ENCODE measurements around the gene PRPF38A.

The PRPF38A gene

GRCh38 chr1:52435211-52435610 lies 30.8 kb downstream of the PRPF38A start:
- Histone ChIP-seq H3F3A (ENCODE audit: control insufficient read depth, insufficient read depth) (no peaks in the 10 kb centered on the region), H3K4me1 (ENCODE audit: control insufficient read depth, low read length) (no peaks in the 10 kb centered on the region), H3K36me3 (ENCODE audit: control insufficient read depth, low read length) (peaks cover 58% of the 10 kb centered on the region), H3K4me3 (ENCODE audit: low read length) (no peak overlapping the region), H3K9me3 (ENCODE audit: control insufficient read depth, insufficient read depth, low read length) (no peaks in the 10 kb centered on the region), H3K79me2 (ENCODE audit: control insufficient read depth, low read length) (no peaks in the 10 kb centered on the region), H3K27ac (ENCODE audit: low read depth, low read length) (no peak overlapping the region), H3K9me2 (replicated peaks; ENCODE audit: control insufficient read depth, low read length) (no peaks in the 10 kb centered on the region), H3K27me3 (ENCODE audit: control insufficient read depth, low read length) (no peaks in the 10 kb centered on the region), H3K4me2 (ENCODE audit: low read length) (no peak overlapping the region), H4K20me1 (ENCODE audit: control insufficient read depth, insufficient read depth, low read depth, low read length) (no peaks in the 10 kb centered on the region)
- TF ChIP-seq EZH2phosphoT487 (IDR thresholded peaks at IDR 0.05; ENCODE audit: borderline replicate concordance, low read length) (no peak), CTCF (IDR thresholded peaks at IDR 0.05; ENCODE audit: low read depth, low read length, poor library complexity, severe bottlenecking) (no peak)

DNA sequence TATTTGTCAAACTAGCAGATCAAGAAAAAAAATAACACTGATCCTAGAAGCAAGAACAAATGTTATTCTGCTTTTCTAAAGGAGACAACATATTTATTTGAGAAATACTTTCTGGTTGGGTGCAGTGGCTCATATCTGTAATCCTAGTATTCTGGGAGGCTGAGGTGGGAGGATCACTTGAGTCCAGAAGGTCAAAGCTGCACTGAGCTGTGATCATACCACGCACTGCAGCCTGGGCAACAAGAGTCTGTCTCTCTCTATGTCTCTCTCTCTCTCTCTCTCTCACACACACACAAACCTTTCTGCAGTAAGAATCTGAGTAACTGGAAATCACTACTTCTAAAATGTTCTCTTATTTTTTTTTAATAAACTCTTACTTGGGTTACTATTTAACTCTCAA lies 31.2 kb downstream of the PRPF38A start:
- no peaks in the 10 kb centered on the region for H3K4me1 ChIP-seq (ENCODE audit: control insufficient read depth, low read length)
- TF ChIP-seq CTCF (IDR thresholded peaks at IDR 0.05; ENCODE audit: low read depth, low read length, poor library complexity, severe bottlenecking) (no peak), EZH2phosphoT487 (IDR thresholded peaks at IDR 0.05; ENCODE audit: borderline replicate concordance, low read length) (no peak)
- no peak overlapping the region for H3K4me3 ChIP-seq (ENCODE audit: low read length)
- H3K36me3 ChIP-seq (ENCODE audit: control insufficient read depth, low read length): peaks cover 57% of the 10 kb centered on the region
- no peak overlapping the region for H3K4me2 ChIP-seq (ENCODE audit: low read length)
- no peaks in the 10 kb centered on the region for H3K9me3 ChIP-seq (ENCODE audit: control insufficient read depth, insufficient read depth, low read length)
- no peaks in the 10 kb centered on the region for H3F3A ChIP-seq (ENCODE audit: control insufficient read depth, insufficient read depth)
- H4K20me1 ChIP-seq (ENCODE audit: control insufficient read depth, insufficient read depth, low read depth, low read length): no peaks in the 10 kb centered on the region
- no peaks in the 10 kb centered on the region for H3K27me3 ChIP-seq (ENCODE audit: control insufficient read depth, low read length)
- H3K27ac ChIP-seq (ENCODE audit: low read depth, low read length): no peak overlapping the region
- no peaks in the 10 kb centered on the region for H3K79me2 ChIP-seq (ENCODE audit: control insufficient read depth, low read length)
- no peaks in the 10 kb centered on the region for H3K9me2 ChIP-seq (replicated peaks; ENCODE audit: control insufficient read depth, low read length)

DNA sequence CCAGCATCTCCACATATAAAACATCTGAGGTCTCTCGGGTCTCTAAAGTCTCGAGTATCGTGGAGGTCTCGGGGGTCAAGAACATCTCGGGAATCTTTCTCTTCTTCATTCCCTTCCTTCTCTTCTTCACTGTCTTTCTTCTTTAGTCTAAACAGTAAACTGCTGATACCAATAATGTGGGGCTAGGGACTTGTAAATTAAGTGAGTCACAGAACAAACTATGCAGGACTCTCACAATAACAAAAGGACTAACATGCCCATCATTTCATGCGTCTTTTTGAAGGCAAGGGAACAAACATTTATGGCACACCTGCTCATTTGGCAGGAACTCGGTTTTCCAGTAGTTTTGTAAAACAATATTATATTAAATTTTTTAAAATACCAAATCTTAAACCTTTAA lies 32.4 kb downstream of the PRPF38A start:
- Histone ChIP-seq H4K20me1 (ENCODE audit: control insufficient read depth, insufficient read depth, low read depth, low read length) (no peaks in the 10 kb centered on the region), H3K27me3 (ENCODE audit: control insufficient read depth, low read length) (no peaks in the 10 kb centered on the region), H3K27ac (ENCODE audit: low read depth, low read length) (no peak overlapping the region), H3K36me3 (ENCODE audit: control insufficient read depth, low read length) (peaks cover 52% of the 10 kb centered on the region), H3K4me2 (ENCODE audit: low read length) (no peak overlapping the region), H3K79me2 (ENCODE audit: control insufficient read depth, low read length) (no peaks in the 10 kb centered on the region), H3K4me1 (ENCODE audit: control insufficient read depth, low read length) (no peaks in the 10 kb centered on the region), H3F3A (ENCODE audit: control insufficient read depth, insufficient read depth) (no peaks in the 10 kb centered on the region), H3K4me3 (ENCODE audit: low read length) (no peak overlapping the region), H3K9me3 (ENCODE audit: control insufficient read depth, insufficient read depth, low read length) (no peaks in the 10 kb centered on the region), H3K9me2 (replicated peaks; ENCODE audit: control insufficient read depth, low read length) (no peaks in the 10 kb centered on the region)
- no peak for TF ChIP-seq EZH2phosphoT487 (IDR thresholded peaks at IDR 0.05; ENCODE audit: borderline replicate concordance, low read length)
- no peak for TF ChIP-seq CTCF (IDR thresholded peaks at IDR 0.05; ENCODE audit: low read depth, low read length, poor library complexity, severe bottlenecking)

DNA sequence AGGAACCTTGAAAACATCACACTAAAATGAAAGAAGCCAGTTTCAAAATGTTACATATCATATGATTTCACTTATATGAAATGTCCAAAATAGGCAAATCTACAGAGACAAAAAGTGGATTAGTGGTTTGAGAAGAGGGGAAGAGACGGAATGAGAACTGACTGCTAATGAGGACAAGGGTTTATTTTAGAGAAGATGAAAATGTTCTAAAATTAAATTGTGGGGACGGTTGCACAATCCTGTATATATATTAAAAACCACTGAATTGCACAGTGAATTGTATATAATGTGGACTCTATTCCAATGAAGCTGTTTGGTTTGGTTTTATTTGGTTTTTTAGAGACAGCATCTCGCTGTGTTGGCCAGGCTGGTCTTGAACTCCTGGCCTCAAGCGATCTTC lies 35.6 kb downstream of the PRPF38A start:
- Histone ChIP-seq H3K4me2 (ENCODE audit: low read length) (no peak overlapping the region), H3K27ac (ENCODE audit: low read depth, low read length) (no peak overlapping the region), H3K9me3 (ENCODE audit: control insufficient read depth, insufficient read depth, low read length) (no peaks in the 10 kb centered on the region), H3F3A (ENCODE audit: control insufficient read depth, insufficient read depth) (no peaks in the 10 kb centered on the region), H4K20me1 (ENCODE audit: control insufficient read depth, insufficient read depth, low read depth, low read length) (no peaks in the 10 kb centered on the region), H3K9me2 (replicated peaks; ENCODE audit: control insufficient read depth, low read length) (no peaks in the 10 kb centered on the region), H3K4me1 (ENCODE audit: control insufficient read depth, low read length) (no peaks in the 10 kb centered on the region), H3K36me3 (ENCODE audit: control insufficient read depth, low read length) (peaks cover 55% of the 10 kb centered on the region), H3K79me2 (ENCODE audit: control insufficient read depth, low read length) (no peaks in the 10 kb centered on the region), H3K4me3 (ENCODE audit: low read length) (no peak overlapping the region), H3K27me3 (ENCODE audit: control insufficient read depth, low read length) (no peaks in the 10 kb centered on the region)
- TF ChIP-seq CTCF (IDR thresholded peaks at IDR 0.05; ENCODE audit: low read depth, low read length, poor library complexity, severe bottlenecking): no peak
- no peak for TF ChIP-seq EZH2phosphoT487 (IDR thresholded peaks at IDR 0.05; ENCODE audit: borderline replicate concordance, low read length)
